GM21447 (cell line): ENCODE measurements around the gene ARID4B.
"Not testable (repeated sequence)": the region's sequence is repeated elsewhere in the genome, so short reads cannot be mapped to it uniquely, and the experiment has no call there.

Source experiments
- ATAC-seq: cut with Tn5 transposase; IDR thresholded peaks from one replicate; pipeline ENCODE4 v1.9.1; 2021; ENCODE audit not compliant: unreplicated experiment

ARID4B gene

GRCh38 chr1:235229868-235230267, 98.1 kb downstream of the ARID4B start:
- ATAC-seq = no peak

GRCh38 chr1:235227414-235227813, 100.6 kb downstream of the ARID4B start:
- ATAC-seq = no peak

- no peak for ATAC-seq
Measured at GRCh38 chr1:235226933-235227332, 101.0 kb downstream of the ARID4B start.

GRCh38 chr1:235225299-235225698, 102.7 kb downstream of the ARID4B start:
- ATAC-seq = no peak

- no peak for ATAC-seq
Measured at GRCh38 chr1:235221653-235222375, 106.2 kb downstream of the ARID4B start.

GRCh38 chr1:235215453-235215852, 112.5 kb downstream of the ARID4B start:
- ATAC-seq = no peak

GRCh38 chr1:235214962-235215361, 113.0 kb downstream of the ARID4B start:
- ATAC-seq = not testable (repeated sequence)

GRCh38 chr1:235213752-235214151, 114.2 kb downstream of the ARID4B start:
- ATAC-seq = no peak

- ATAC-seq = no peak
Measured at GRCh38 chr1:235211517-235211916, 116.5 kb downstream of the ARID4B start.

- no peak for ATAC-seq
Measured at GRCh38 chr1:235207209-235207565, 120.8 kb downstream of the ARID4B start.

GRCh38 chr1:235206533-235207208, 121.3 kb downstream of the ARID4B start:
- no peak for ATAC-seq

- ATAC-seq = no peak
Measured at GRCh38 chr1:235205687-235206086, 122.3 kb downstream of the ARID4B start.

GRCh38 chr1:235203428-235203827, 124.6 kb downstream of the ARID4B start:
- no peak for ATAC-seq

GRCh38 chr1:235202447-235202846, 125.5 kb downstream of the ARID4B start:
- ATAC-seq = not testable (repeated sequence)

GRCh38 chr1:235199441-235199840, 128.5 kb downstream of the ARID4B start:
- ATAC-seq = no peak

GRCh38 chr1:235190431-235190830, 137.5 kb downstream of the ARID4B start:
- no peak for ATAC-seq

GRCh38 chr1:235187316-235187715, 140.7 kb downstream of the ARID4B start:
- ATAC-seq = no peak

GRCh38 chr1:235181561-235182245, 146.3 kb downstream of the ARID4B start:
- ATAC-seq = no peak

- no peak for ATAC-seq
Measured at GRCh38 chr1:235180916-235181460, 147.0 kb downstream of the ARID4B start.

- ATAC-seq = no peak
Measured at GRCh38 chr1:235176486-235176885, 151.5 kb downstream of the ARID4B start.

- ATAC-seq = no peak
Measured at GRCh38 chr1:235169986-235170385, 158.0 kb downstream of the ARID4B start.

GRCh38 chr1:235168375-235168774, 159.6 kb downstream of the ARID4B start:
- no peak for ATAC-seq
